ENCODE results near the gene MDM2.
"Not testable (repeated sequence)": the region's sequence is repeated elsewhere in the genome, so short reads cannot be mapped to it uniquely, and the experiment has no call there.

The MDM2 gene

DNA sequence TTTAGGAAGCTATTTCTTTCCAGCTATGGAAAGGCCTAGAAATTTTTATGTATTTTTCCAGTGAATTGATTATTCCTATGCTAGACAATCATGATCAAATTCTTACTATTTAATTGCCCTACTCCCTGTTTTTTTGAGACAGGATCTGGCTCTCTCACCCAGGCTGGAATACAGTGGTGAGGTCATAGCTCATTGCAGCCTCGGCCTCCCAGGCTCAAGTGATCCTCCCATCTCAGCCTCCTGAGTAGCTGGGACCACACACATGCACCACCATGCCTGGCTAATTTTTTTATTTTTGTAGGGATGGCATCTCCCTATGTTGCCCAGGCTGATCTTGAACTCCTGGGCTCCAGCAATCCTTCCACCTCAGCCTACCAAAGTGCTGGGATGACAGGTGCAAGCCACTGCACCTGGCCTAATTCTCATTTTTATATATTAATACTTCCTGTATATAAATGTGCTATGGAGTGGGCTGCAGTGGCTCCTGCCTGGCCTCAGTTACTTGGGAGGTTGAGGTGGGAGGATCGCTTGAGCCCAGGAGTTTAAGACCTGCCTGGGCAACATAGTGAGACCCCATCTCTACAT is 16.0 kb upstream of the MDM2 start:
- Mint-ChIP-seq H3K27ac (peak overlapping the region; percentile 25), H3K27me3 (no peaks in the 10 kb centered on the region), H3K36me3 (ENCODE audit: low read depth) (no peaks in the 10 kb centered on the region), H3K9me3 (no peaks in the 10 kb centered on the region), H3K4me1 (ENCODE audit: low read depth) (peaks cover 20% of the 10 kb centered on the region), H3K4me3 (no peak overlapping the region)
- intact Hi-C loops (cut with micrococcal nuclease): no loop called here

DNA sequence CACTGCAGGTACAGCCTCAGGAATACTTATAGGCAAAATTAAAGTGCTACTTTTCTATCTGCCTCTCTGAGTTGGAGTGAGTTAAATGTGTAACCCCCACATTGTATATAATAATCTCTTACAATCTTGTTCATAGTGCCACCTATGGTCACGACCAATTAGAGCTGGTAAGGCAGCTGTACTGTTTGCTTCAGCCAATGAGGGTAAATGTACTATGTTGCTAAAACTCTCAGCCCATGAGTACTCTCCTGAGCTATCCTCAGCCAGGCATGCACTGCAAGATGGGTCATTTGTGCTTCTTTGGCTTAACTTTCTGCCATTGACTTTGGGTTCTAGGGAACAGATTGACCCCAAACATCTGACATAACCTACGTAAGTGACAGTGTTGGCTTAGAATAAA is 15.0 kb upstream of the MDM2 start:
- Mint-ChIP-seq H3K4me3 (no peak overlapping the region), H3K9me3 (no peaks in the 10 kb centered on the region), H3K36me3 (ENCODE audit: low read depth) (no peaks in the 10 kb centered on the region), H3K27me3 (no peaks in the 10 kb centered on the region), H3K4me1 (ENCODE audit: low read depth) (peaks cover 12% of the 10 kb centered on the region), H3K27ac (no peak overlapping the region)
- intact Hi-C loops (cut with micrococcal nuclease): no loop called here

DNA sequence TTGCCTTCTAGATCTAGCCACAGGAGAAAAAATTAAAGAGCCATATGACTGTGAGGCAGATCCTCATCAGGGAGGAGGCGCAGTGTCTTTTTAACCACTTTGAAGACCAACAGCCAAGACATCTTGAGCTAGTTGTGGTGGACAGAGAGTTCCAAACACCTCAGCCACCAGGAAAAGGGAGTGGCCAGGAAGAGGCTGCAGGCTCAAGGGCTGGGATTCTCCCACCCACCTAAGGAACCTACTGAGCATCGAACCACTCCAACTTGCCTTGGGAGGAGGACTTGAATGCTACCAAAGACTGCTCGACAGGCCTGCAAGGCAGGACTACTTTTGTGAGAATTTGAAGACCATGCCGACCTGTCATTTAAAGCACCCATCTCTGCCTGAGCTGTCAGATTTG is 14.5 kb upstream of the MDM2 start:
- H3K36me3 Mint-ChIP-seq (ENCODE audit: low read depth): no peaks in the 10 kb centered on the region
- H3K9me3 Mint-ChIP-seq: no peaks in the 10 kb centered on the region
- intact Hi-C loops (cut with micrococcal nuclease): no loop called here
- H3K4me3 Mint-ChIP-seq: no peak overlapping the region
- no peaks in the 10 kb centered on the region for H3K27me3 Mint-ChIP-seq
- peaks cover 10% of the 10 kb centered on the region for H3K4me1 Mint-ChIP-seq (ENCODE audit: low read depth)
- no peak overlapping the region for H3K27ac Mint-ChIP-seq

DNA sequence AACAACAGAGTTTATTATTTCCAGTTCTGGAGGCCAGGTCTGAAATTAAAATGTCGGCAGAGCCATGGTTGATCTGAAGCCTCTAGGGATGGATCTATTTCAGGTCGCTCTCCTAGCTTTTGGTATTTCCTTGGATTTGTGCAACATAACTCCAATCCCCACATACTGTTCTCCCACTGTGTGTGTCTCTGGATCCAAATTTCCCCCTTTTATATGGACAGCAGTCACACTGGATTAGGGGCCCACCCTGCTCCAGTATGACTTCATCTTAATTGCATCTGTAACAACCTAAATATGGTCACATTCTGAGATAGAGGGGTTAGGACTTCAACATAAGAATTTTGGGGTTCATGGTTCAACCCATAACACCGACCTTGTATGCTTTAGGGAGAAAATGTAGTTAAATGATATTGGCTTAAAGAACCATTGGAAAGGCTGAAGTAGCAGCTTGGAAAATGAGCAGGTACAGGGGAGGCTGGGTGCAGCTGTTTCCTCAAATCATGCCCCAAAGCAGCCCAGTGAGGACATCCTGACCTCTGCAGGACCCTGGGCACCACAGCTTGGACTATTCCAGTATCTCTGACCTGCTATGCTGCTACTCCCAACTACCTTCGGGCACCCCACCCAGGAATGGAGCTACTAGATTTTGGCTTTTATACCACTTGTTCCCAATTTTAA is 13.9 kb upstream of the MDM2 start:
- H3K27ac Mint-ChIP-seq: no peak overlapping the region
- H3K36me3 Mint-ChIP-seq (ENCODE audit: low read depth): no peaks in the 10 kb centered on the region
- no peak overlapping the region for H3K4me3 Mint-ChIP-seq
- H3K4me1 Mint-ChIP-seq (ENCODE audit: low read depth): peaks cover 5% of the 10 kb centered on the region
- H3K27me3 Mint-ChIP-seq: no peaks in the 10 kb centered on the region
- H3K9me3 Mint-ChIP-seq: no peaks in the 10 kb centered on the region
- intact Hi-C loops (cut with micrococcal nuclease): no loop called here

DNA sequence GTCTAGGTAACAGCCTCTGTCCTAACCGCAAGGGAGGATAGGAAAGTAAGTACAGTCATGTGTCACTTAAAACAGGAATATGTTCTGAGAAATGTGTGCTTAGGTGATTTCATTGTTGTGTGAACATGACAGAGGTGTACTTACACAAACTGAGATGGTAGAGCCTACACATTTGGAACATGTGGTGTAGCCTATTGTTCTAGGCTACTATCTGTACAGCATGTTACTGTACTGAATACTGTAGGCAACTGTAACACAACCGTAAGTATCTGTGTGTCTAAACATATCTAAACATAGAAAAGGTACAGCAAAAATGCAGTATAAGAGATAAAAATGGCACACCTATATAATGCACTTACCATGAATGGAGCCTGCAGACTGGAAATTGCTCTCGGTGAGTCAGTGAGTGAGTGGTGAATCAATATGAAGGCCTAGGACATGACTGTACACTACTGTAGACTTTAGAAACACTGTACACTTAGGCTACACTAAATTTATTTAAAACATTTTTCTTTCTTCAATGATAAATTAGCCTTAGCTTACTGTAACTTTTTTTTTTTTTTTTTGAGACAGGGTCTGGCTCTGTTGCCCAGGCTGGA is 13.2 kb upstream of the MDM2 start:
- intact Hi-C loops (cut with micrococcal nuclease): no loop called here
- Mint-ChIP-seq H3K4me1 (ENCODE audit: low read depth) (peaks cover 2% of the 10 kb centered on the region), H3K27me3 (no peaks in the 10 kb centered on the region), H3K36me3 (ENCODE audit: low read depth) (no peaks in the 10 kb centered on the region), H3K9me3 (no peaks in the 10 kb centered on the region), H3K4me3 (no peak overlapping the region), H3K27ac (no peak overlapping the region)

DNA sequence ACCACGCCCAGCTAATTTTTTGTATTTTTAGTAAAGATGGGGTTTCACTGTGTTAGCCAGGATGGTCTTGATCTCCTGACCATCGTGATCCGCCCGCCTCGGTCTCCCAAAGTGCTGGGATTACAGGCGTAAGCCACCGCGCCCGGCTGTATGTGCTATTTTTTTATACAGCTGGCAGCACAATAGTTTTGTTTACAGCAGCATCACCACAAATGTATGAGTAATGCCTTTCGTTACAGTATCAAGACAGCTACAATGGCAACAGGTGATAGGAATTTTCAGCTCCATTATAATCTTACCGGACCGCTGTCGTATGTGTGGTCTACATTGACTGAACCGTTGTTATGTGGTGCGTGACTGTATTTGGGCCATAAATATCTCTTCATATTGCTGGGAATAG is 11.6 kb upstream of the MDM2 start:
- no peaks in the 10 kb centered on the region for H3K36me3 Mint-ChIP-seq (ENCODE audit: low read depth)
- H3K4me3 Mint-ChIP-seq: no peak overlapping the region
- H3K4me1 Mint-ChIP-seq (ENCODE audit: low read depth): peaks cover 6% of the 10 kb centered on the region
- intact Hi-C loops (cut with micrococcal nuclease): no loop called here
- H3K9me3 Mint-ChIP-seq: no peaks in the 10 kb centered on the region
- H3K27me3 Mint-ChIP-seq: no peaks in the 10 kb centered on the region
- no peak overlapping the region for H3K27ac Mint-ChIP-seq

DNA sequence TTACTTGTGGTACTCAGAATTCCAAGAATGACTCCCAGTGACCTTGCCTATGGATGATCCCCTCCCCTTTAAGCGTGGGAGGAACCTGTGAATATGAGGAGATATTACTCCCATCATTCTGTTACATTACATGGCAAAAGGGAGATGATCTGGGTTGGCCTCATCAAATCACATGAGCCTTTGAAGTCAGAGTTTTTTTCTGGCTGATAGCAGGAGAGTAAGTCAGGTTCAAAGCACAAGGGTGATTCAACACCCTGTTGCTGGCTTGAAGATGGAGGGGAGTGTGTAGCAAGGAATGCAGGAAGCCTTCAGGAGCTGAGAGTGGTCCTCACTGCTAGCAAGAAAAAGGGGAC is 9.1 kb upstream of the MDM2 start:
- Mint-ChIP-seq H3K9me3 (no peaks in the 10 kb centered on the region), H3K4me3 (no peak overlapping the region), H3K27ac (no peak overlapping the region), H3K4me1 (ENCODE audit: low read depth) (peaks cover 6% of the 10 kb centered on the region), H3K36me3 (ENCODE audit: low read depth) (no peaks in the 10 kb centered on the region), H3K27me3 (no peaks in the 10 kb centered on the region)
- intact Hi-C loops (cut with micrococcal nuclease): no loop called here

DNA sequence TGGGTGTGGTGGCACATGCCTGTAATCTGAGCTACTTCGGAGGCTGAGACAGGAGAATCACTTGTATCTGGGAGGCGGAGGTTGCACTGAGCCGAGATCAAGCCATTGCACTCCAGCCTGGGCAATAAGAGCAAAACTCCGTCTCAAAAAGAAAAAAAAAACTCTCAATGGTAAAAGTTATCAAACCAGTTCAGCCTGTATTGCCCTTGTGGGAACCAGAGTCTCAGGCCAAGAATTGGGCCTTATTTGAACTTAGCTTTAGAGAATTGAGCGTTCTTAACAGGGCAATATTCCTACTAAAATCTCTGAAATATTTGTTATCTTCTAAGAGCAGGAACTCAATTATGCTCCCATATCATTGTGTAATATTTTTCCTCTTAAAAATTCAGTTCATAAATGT is 7.7 kb upstream of the MDM2 start:
- Mint-ChIP-seq H3K9me3 (no peaks in the 10 kb centered on the region), H3K36me3 (ENCODE audit: low read depth) (no peaks in the 10 kb centered on the region), H3K27me3 (no peaks in the 10 kb centered on the region), H3K4me1 (ENCODE audit: low read depth) (peaks cover 6% of the 10 kb centered on the region), H3K4me3 (no peak overlapping the region), H3K27ac (no peak overlapping the region)
- intact Hi-C loops (cut with micrococcal nuclease): no loop called here

DNA sequence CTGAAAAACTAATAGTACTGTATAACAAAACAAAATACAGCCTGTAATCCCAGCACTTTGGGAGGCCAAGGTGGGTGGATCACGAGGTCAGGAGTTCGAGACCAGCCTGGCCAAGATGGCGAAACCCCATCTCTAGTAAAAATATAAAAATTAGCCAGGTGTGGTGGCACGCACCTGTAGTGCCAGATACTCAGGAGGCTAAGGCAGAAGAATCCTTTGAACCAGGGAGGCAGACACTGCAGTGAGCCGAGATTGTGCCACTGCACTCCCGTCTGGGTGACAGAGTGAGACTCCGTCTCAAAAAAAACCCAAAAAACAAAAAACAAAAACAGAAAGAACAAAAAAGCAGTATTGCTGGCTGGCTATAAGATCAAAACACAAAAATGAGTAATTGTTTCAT is 6.9 kb upstream of the MDM2 start:
- H3K9me3 Mint-ChIP-seq; H3K27ac Mint-ChIP-seq; H3K4me1 Mint-ChIP-seq (ENCODE audit: low read depth); H3K27me3 Mint-ChIP-seq; intact Hi-C loops (cut with micrococcal nuclease); H3K4me3 Mint-ChIP-seq; H3K36me3 Mint-ChIP-seq (ENCODE audit: low read depth): not testable (repeated sequence)

DNA sequence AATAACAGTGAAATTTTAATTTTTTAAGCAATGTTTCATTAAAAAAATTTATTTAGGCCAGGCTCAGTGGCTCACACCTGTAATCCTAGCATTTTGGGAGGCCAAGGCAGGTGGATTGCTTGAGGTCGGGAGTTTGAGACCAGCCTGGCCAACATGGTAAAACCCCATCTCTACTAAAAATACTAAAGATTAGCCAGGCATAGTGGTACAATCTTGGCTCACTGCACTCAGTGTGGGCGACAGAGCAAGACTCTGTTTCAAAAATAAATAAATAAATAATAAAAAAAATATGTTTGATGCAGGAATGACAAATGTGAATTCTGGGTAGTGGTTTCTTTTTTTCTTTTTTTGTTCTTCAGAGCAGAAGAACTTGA is 5.6 kb upstream of the MDM2 start:
- H3K27me3 Mint-ChIP-seq; H3K9me3 Mint-ChIP-seq; H3K4me1 Mint-ChIP-seq (ENCODE audit: low read depth); H3K27ac Mint-ChIP-seq; H3K4me3 Mint-ChIP-seq; H3K36me3 Mint-ChIP-seq (ENCODE audit: low read depth); intact Hi-C loops (cut with micrococcal nuclease): not testable (repeated sequence)

DNA sequence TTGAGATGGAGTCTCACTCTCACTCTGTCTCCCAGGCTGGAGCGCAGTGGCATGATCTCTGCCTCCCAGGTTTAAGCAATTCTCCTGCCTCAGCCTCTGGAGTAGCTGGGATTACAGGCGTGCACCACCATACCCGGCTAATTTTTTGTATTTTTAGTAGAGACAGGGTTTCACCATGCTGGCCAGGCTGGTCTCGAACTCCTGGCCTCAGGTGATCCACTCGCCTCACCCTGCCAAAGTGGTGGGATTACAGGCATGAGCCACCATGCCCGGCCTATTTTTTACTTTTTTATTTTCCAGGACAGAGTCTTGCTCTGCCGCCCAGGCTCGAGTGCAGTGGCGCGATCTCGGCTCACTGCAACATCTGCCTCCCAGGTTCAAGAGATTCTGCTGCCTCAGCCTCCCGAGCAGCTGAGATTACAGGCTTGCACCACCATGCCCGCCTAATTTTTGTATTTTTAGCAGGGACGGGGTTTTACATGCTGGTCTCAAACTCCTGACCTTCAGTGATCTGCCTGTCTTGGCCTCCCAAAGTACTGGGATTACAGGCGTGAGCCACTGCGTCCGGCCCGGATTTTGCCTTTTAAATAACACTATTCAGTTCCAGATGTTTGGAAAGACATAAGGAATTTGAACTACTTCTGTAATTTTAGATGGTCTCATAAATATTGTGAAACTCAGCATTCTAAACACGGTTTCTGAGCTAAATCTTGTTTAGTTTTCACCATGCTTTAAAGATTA is 4.9 kb upstream of the MDM2 start:
- H3K9me3 Mint-ChIP-seq; H3K36me3 Mint-ChIP-seq (ENCODE audit: low read depth); H3K4me3 Mint-ChIP-seq; H3K27me3 Mint-ChIP-seq; H3K27ac Mint-ChIP-seq; intact Hi-C loops (cut with micrococcal nuclease): not testable (repeated sequence)
- peaks cover 11% of the 10 kb centered on the region for H3K4me1 Mint-ChIP-seq (ENCODE audit: low read depth)

DNA sequence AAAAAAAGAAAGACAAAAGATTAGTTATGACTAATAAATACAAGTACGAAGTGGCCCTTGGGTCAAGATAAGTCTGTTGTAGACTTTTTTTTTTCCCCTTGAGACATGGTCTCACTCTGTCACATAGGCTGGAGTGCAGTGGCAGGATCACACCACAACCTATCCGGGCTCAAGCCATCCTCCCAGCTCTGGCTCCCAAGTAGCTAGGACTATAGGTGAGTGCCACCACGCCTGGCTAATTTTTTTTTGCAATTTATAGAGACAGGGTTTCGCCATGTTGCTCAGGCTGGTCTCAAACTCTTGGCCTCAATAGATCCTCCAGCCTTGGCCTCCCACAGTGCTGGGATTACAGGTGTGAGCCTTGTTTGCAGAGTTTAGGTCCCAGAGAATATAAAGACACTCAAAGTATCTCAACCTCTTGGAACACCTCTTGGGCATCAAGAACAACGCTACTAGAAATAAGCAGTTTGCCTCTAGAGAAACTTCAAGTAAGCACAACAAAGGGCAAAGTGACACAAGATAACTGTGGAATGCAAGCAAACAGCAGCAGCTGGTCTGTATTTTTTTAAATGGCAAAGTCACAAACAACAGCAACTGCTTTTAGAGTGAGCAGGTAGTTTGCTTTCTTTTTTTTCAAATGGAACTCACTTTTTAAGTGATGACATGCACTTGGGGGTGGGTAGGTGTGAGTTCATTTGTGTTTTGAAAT is 3.9 kb upstream of the MDM2 start:
- no peaks in the 10 kb centered on the region for H3K27me3 Mint-ChIP-seq
- intact Hi-C loops (cut with micrococcal nuclease): no loop called here

DNA sequence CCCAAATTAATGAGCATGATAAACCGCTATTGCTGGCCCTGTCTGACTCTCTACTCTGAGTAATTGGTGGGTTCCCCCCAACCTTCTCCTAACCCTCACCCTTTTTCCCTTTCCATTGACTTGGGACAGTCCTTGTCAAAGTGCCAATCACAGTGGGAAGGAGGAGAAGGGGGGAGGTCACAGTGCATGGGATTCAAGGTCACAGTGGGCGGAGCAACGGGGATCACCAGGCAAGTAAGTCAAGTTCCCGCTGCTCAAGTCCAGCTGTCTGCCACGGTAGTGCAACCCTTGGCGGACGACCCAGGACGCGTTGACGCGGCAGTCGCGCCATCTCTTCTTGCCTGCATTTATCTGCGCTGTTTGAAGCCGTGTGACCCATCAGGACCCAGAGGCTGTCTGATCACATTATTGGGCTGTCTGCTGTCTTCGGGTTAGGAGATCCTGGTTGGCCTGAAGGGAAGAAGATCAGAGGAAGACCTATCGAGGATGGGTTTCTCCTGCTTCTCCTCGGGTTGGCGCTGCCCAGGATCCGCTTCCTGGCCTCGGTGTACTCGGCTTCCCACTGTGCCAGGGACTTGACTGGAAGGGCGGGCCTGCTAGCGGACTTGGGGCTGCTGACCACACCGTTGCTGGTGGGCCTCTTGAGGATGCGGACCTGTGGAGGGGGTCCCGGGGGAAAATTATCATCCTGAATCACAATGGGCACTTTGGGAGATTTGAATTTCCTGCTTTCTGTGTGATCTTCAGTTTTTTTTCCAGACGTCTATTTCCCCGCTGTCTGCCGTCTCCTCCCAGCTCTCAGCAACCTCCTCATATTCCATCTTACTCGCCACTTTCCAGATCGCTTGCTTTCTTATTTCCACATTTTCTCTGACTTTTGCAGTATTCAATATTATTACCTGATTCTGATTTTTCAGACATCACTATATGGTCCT is 3.1 kb upstream of the MDM2 start:
- Mint-ChIP-seq H3K27ac (no peak overlapping the region), H3K27me3 (no peaks in the 10 kb centered on the region), H3K4me1 (ENCODE audit: low read depth) (peaks cover 7% of the 10 kb centered on the region), H3K36me3 (ENCODE audit: low read depth) (peaks cover 21% of the 10 kb centered on the region), H3K4me3 (no peak overlapping the region), H3K9me3 (no peaks in the 10 kb centered on the region)
- intact Hi-C loops (cut with micrococcal nuclease): loop anchor here (5.0 kb wide), 1 partner anchor 33 kb away; no protein-coding TSS in a partner anchor

More for the DNA sequence above, 3.9 kb upstream of the MDM2 start:
- Mint-ChIP-seq H3K36me3 (ENCODE audit: low read depth) (peaks cover 13% of the 10 kb centered on the region), H3K27ac (no peak overlapping the region), H3K4me1 (ENCODE audit: low read depth) (peaks cover 11% of the 10 kb centered on the region), H3K4me3 (no peak overlapping the region), H3K9me3 (no peaks in the 10 kb centered on the region)

Measured in dendritic cell treated with granulocyte-macrophage colony-stimulating factor and Interleukin-4, amounts not matched to agents 40 ng/mL and 50 ng/mL, for 4 days (primary cell).